OCI-LY1 (cell line): ENCODE data around the gene ASCL1.

Experiments used
- EZH2 ChIP-seq: fragments of 200-600 bp; sonication (generic), shearing (Covaris generic); IDR thresholded peaks from 2 replicates; pipeline ENCODE4 v1.8.0; 2017; ENCODE audit warnings: borderline replicate concordance, mixed run types, mild to moderate bottlenecking, antibody characterized with exemption, low read length, moderate library complexity, mixed read lengths
- TF ChIP-seq, protein P1 (sequence below): fragments of 200-600 bp; sonication (generic), shearing (Covaris generic); IDR thresholded peaks from 2 replicates; pipeline ENCODE4 v1.5.1; 2017; ENCODE audit warnings: mild to moderate bottlenecking, antibody characterized with exemption, low read length, moderate library complexity, mixed read lengths

DNA sequence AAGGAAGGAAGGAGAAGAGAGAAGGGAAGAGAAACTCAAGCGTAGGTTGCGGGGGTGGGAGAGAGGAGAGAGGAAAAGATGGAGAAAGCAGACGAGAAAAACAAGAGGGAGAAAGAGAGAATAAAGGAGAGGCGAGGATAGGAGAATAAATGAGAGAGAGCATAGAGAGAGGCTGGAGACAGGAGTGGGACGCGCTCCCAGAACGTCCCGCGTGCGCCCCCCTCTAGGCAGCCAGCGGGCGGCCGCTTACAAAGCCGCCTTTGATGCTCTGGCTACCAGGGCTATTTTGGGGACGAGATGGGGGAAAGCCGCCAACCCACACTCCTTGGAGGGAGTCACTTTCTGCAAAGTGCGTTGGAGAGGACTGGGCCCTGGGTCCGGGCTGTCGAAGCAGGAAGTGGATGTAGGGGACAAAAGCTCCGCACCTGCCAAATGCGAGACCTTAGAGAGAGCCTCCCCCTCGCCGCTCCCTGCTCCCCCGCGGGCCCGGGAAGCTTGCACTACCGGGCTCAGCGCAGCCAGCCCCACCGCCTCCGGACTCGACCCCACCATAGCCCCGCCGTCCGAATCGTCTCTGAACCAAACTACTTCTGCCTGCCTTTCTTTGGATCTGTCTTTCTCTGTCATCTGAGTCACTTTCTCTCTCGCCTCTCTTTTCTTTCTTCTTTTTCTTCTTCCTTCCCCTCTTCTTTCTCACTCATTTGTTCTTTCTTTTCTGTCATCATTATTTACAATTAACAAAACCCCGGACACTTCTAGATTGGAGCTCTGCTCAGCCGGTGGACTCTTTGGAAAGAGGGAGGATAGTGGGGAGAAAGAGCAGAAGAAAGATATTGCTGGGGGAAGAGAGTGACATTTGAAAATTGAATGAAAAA, 8.0 kb downstream of the ASCL1 start:
- TF ChIP-seq EZH2, result no peak
- TF ChIP-seq, protein P1, sequence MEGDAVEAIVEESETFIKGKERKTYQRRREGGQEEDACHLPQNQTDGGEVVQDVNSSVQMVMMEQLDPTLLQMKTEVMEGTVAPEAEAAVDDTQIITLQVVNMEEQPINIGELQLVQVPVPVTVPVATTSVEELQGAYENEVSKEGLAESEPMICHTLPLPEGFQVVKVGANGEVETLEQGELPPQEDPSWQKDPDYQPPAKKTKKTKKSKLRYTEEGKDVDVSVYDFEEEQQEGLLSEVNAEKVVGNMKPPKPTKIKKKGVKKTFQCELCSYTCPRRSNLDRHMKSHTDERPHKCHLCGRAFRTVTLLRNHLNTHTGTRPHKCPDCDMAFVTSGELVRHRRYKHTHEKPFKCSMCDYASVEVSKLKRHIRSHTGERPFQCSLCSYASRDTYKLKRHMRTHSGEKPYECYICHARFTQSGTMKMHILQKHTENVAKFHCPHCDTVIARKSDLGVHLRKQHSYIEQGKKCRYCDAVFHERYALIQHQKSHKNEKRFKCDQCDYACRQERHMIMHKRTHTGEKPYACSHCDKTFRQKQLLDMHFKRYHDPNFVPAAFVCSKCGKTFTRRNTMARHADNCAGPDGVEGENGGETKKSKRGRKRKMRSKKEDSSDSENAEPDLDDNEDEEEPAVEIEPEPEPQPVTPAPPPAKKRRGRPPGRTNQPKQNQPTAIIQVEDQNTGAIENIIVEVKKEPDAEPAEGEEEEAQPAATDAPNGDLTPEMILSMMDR, result no peak
